Activated CD8-positive, alpha-beta T cell treated with anti-CD3 and anti-CD28 coated beads for 36 hours (primary cell): ENCODE data around the gene MAPK12. TPM values are rescaled to one million over a fixed set of nuclear protein-coding genes. Genes with fewer than 3 reads are reported as not detected.
A peak's percentile ranks its signal among the peaks of the same experiment; 100 is the strongest.

Source experiments
- ATAC-seq: fragments of 200-7000 bp; cut with Tn5 transposase; one replicate; pipeline ENCODE4 v1.10.0; 2021; ENCODE audit warnings: mild to moderate bottlenecking, moderate library complexity
- CTCF ChIA-PET: fragments of 350-600 bp; sonication (Branson Sonifier 250); formaldehyde crosslinking; loops from one replicate; lab custom pipeline; 2021; ENCODE audit warnings: antibody characterized with exemption; lab: Charles Lee
- POLR2A ChIA-PET: fragments of 350-600 bp; sonication (Branson Sonifier 250); formaldehyde crosslinking; loops from one replicate; lab custom pipeline; 2021; ENCODE audit warnings: antibody characterized with exemption; lab: Charles Lee
- DNase-seq: peaks from one replicate; pipeline ENCODE4 v3.0.0-alpha.2; 2020
- H3K27ac Mint-ChIP-seq: one replicate; pipeline ENCODE4 v1.8.0; 2021; ENCODE audit warnings: mild to moderate bottlenecking, mixed read lengths
- H3K27me3 Mint-ChIP-seq: one replicate; pipeline ENCODE4 v1.8.0; 2021; ENCODE audit warnings: mixed read lengths
- H3K36me3 Mint-ChIP-seq: one replicate; pipeline ENCODE4 v1.8.0; 2021; ENCODE audit warnings: low read depth, mixed read lengths
- H3K4me1 Mint-ChIP-seq: one replicate; pipeline ENCODE4 v1.8.0; 2021; ENCODE audit warnings: low read depth, mixed read lengths
- H3K4me3 Mint-ChIP-seq: one replicate; pipeline ENCODE4 v1.8.0; 2021; ENCODE audit warnings: mild to moderate bottlenecking, moderate library complexity, mixed read lengths
- H3K9me3 Mint-ChIP-seq: one replicate; pipeline ENCODE4 v1.8.0; 2021; ENCODE audit warnings: mixed read lengths
- intact Hi-C: fragments of 100-400 bp; cut with micrococcal nuclease; formaldehyde crosslinking; loops from one replicate; pipeline ENCODE4 v1.10.0; 2022
- total RNA-seq, 2 experiments: library from RNA; stranded (reverse); gene quantifications; one replicate each; pipeline ENCODE4 v1.2.3, GENCODE V29; 2021
- TF ChIP-seq, protein P1 (sequence below): fragments of 200-600 bp; IDR thresholded peaks from one replicate; pipeline ENCODE4 v1.8.0; 2022; ENCODE audit warnings: antibody characterized with exemption, mild to moderate bottlenecking

The MAPK12 gene
- total RNA-seq, 2 experiments from 2014 or later = 7.9 to 9.2 TPM

DNA sequence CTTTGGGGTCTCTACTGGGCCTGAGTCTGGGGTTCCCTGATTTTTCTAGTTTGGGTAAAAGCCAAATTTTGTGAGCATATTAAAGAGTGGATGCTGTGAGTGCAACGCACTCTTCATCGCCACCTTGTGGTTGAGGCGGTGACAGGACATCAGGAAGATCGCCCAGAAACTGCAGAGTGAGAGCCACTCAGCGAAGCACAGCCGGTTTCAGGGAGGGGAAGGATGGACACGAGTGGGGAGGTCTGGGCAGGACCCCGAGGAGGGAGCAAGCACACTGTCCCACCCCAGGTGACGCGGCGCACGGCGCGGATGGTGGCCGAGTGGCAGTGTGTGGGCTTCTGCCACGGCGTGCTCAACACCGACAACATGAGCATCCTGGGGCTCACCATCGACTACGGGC is 51.6 kb downstream of the MAPK12 start:
- CTCF ChIA-PET = interaction anchor here (1.0 to 3.6 kb wide), 2 partner anchors 61 to 179 kb away, joined by 4 to 25 read pairs; no protein-coding TSS in a partner anchor
- peak; percentile 83 for DNase-seq
- TF ChIP-seq, protein P1, sequence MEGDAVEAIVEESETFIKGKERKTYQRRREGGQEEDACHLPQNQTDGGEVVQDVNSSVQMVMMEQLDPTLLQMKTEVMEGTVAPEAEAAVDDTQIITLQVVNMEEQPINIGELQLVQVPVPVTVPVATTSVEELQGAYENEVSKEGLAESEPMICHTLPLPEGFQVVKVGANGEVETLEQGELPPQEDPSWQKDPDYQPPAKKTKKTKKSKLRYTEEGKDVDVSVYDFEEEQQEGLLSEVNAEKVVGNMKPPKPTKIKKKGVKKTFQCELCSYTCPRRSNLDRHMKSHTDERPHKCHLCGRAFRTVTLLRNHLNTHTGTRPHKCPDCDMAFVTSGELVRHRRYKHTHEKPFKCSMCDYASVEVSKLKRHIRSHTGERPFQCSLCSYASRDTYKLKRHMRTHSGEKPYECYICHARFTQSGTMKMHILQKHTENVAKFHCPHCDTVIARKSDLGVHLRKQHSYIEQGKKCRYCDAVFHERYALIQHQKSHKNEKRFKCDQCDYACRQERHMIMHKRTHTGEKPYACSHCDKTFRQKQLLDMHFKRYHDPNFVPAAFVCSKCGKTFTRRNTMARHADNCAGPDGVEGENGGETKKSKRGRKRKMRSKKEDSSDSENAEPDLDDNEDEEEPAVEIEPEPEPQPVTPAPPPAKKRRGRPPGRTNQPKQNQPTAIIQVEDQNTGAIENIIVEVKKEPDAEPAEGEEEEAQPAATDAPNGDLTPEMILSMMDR = peak; percentile 90
- H3K9me3 Mint-ChIP-seq = no peaks in the 10 kb centered on the region
- H3K36me3 Mint-ChIP-seq = peaks cover 16% of the 10 kb centered on the region
- H3K27me3 Mint-ChIP-seq = no peaks in the 10 kb centered on the region
- ATAC-seq = peak; percentile 88
- peaks cover 7% of the 10 kb centered on the region for H3K4me1 Mint-ChIP-seq
- intact Hi-C loops = loop anchor here (5.0 kb wide), 1 partner anchor 63 kb away; no protein-coding TSS in a partner anchor
- POLR2A ChIA-PET = no interaction called here
- H3K27ac Mint-ChIP-seq = peak overlapping the region; percentile 44
- H3K4me3 Mint-ChIP-seq = no peak overlapping the region

DNA sequence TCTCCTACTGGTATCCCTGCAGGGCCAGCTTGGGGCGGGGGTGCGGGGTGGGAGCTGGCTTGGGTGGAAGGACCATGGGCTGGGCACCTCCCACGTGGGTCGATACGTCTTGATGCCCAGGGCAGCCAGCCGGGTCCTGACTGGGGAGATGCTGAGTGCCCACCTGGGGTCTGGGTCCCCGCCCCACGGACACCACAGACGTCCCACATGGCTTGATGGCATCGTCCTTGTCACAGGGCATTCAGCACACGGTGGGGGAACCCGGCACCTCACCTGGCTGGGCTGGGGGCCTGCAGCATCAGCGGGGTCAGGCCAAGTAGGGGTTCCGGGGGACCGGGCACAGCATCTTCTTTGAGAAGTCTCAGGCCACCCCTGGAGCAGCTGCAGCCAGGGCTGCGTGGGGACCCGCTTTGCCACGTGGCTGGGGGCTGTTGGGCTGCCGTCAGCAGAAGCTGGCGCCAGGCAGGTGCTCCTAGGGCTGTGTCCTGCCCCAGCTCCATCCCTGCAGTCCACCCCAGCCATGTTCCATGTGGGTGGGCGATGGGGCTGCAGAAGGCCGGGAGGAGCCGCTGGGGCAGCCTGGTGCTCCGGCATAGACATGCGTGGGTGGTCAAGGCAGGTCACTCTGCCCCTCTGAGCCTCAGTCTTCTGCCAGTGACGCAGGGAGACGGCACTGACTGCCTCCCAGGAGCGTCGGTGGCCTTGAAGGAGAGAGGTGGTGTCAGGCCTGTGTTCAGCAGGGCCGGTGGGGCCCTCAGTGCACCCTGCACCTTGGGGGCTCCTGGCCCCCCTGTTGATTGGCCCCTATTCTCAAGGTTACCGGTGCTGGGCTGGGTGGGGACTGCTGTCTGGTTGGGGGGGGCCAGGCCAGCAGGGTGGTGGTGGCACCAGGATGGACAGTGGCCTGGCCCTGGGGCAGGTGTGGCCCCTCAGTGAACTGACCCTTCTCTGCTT is 52.3 kb downstream of the MAPK12 start:
- intact Hi-C loops = loop anchor here (5.0 kb wide), 1 partner anchor 62 kb away; no protein-coding TSS in a partner anchor
- DNase-seq (no peak), ATAC-seq (peak; percentile 22)
- CTCF ChIA-PET = interaction anchor here (0.6 to 3.6 kb wide), 6 partner anchors 12 to 442 kb away, joined by 3 to 25 read pairs (median 4); partner anchors contain the start of gene HDAC10
- Mint-ChIP-seq H3K4me1 (peaks cover 9% of the 10 kb centered on the region), H3K27me3 (no peaks in the 10 kb centered on the region), H3K4me3 (no peak overlapping the region), H3K36me3 (peaks cover 13% of the 10 kb centered on the region), H3K27ac (peak overlapping the region; percentile 44), H3K9me3 (no peaks in the 10 kb centered on the region)
- POLR2A ChIA-PET = interaction anchor here (0.8 kb wide), 1 partner anchor 59 kb away, joined by 3 read pairs; no protein-coding TSS in a partner anchor
- TF ChIP-seq, protein P1 = no peak

DNA sequence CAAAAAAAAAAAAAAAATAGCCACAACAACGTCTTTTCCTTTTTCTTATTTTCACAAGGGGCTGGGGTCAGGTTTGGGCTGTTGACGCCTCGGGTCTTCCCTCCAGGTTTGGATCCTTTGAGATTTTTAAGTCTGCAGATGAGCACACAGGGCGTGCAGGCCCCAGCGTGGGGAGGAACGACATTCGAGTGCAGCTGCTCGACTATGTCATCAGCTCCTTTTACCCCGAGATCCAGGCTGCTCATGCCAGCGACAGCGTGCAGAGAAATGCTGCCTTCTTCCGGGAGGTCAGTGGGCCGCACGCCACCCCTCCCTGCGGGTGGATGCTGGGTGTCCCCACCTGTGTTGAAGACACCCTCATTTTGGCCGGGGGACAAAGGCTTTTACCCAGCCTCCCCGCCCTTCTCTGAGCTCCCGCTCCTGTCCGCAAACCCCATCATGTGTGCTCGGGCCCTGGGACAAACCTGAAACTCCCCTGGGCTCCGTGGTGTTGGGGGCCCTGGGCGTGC is 53.0 kb downstream of the MAPK12 start:
- Mint-ChIP-seq H3K4me1 (peaks cover 15% of the 10 kb centered on the region), H3K36me3 (peaks cover 19% of the 10 kb centered on the region), H3K9me3 (no peaks in the 10 kb centered on the region), H3K4me3 (no peak overlapping the region), H3K27ac (no peak overlapping the region), H3K27me3 (no peaks in the 10 kb centered on the region)
- intact Hi-C loops = loop anchor here (5.0 kb wide), 1 partner anchor 61 kb away; no protein-coding TSS in a partner anchor
- TF ChIP-seq, protein P1 = no peak
- ChIA-PET POLR2A (interaction anchor here (0.8 kb wide), 1 partner anchor 58 kb away, joined by 3 read pairs; no protein-coding TSS in a partner anchor), CTCF (interaction anchor here (0.6 to 3.6 kb wide), 7 partner anchors 13 to 442 kb away, joined by 3 to 25 read pairs (median 4); partner anchors contain the start of gene HDAC10)
- DNase-seq = no peak
- no peak for ATAC-seq

DNA sequence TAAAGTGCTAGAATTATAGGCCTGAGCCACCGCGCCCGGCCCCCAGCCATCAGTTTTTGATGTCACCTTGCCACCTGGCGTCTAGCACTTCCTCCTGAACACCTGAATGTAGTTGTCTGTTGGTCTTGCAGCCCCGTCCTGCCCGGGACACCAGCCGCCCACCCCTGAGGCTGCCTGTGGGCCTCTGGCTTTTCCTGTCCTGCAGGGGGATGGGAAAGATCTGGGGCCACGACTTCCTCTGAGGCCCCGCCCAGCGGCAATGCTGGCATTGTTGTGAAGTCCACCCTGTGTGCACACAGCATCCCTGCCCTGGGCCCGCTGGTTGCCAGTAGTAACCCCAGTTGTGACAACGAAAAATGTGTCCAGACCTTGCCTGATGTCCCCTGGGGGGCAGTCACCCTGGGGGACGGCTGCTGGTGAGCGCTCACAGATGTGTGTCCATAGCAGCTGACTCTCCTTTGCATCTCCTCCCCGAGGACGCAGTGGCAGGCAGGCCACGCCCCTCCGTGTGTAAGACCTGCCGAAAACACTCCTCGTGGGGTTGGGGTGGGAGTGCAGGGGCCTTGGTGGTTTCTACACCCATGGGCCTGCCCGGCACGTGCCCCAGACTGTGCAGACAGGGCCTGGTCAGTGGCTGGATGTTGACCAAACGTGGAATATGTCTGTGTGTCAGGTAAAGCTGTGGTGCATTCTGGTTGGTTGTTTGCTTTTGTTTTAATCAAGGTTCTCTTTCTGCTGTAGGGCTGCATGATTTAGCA is 53.9 kb downstream of the MAPK12 start:
- H3K4me3 Mint-ChIP-seq = no peak overlapping the region
- no peaks in the 10 kb centered on the region for H3K9me3 Mint-ChIP-seq
- TF ChIP-seq, protein P1 = no peak
- H3K27ac Mint-ChIP-seq = no peak overlapping the region
- ChIA-PET CTCF (interaction anchor here (0.7 to 3.6 kb wide), 7 partner anchors 13 to 177 kb away, joined by 3 to 25 read pairs (median 4); no protein-coding TSS in a partner anchor), POLR2A (no interaction called here)
- peaks cover 21% of the 10 kb centered on the region for H3K36me3 Mint-ChIP-seq
- no peak for DNase-seq
- H3K27me3 Mint-ChIP-seq = no peaks in the 10 kb centered on the region
- no peak for ATAC-seq
- intact Hi-C loops = loop anchor here (5.0 kb wide), 1 partner anchor 60 kb away; no protein-coding TSS in a partner anchor
- peaks cover 19% of the 10 kb centered on the region for H3K4me1 Mint-ChIP-seq
